H9 (cell line): Measurements from ENCODE around the gene MEIS3. TPM values are rescaled to one million over a fixed set of nuclear protein-coding genes. Genes with fewer than 3 reads are reported as not detected.
"Not testable (repeated sequence)": the region's sequence is repeated elsewhere in the genome, so short reads cannot be mapped to it uniquely, and the experiment has no call there.

Experiments used
- DNase-seq: peaks from one replicate; pipeline ENCODE4 v3.0.0-alpha.2; 2017
- H2AFZ ChIP-seq: one replicate; pipeline ENCODE4 v1.6.1; 2013; ENCODE audit warnings: mild to moderate bottlenecking, low read length, control low read depth, moderate library complexity
- H2AK5ac ChIP-seq: 2 replicates; pipeline ENCODE4 v1.6.1; 2013; ENCODE audit warnings: low read length, control low read depth, mixed read lengths; ENCODE audit not compliant: insufficient read length
- H2BK120ac ChIP-seq: one replicate; pipeline ENCODE4 v1.6.1; 2013; ENCODE audit warnings: low read depth, mild to moderate bottlenecking, low read length, control low read depth, inconsistent platforms; ENCODE audit not compliant: poor library complexity, severe bottlenecking
- H2BK12ac ChIP-seq: 2 replicates; pipeline ENCODE4 v1.6.1; 2013; ENCODE audit warnings: low read length, control low read depth, mixed read lengths, low read depth; ENCODE audit not compliant: insufficient read length
- H2BK15ac ChIP-seq: 2 replicates; pipeline ENCODE4 v1.6.1; 2013; ENCODE audit warnings: low read depth, low read length, control low read depth
- H2BK20ac ChIP-seq: one replicate; pipeline ENCODE4 v1.6.1; 2013; ENCODE audit warnings: low read depth, mild to moderate bottlenecking, low read length, control low read depth, inconsistent platforms; ENCODE audit not compliant: poor library complexity, severe bottlenecking
- H2BK5ac ChIP-seq: 2 replicates; pipeline ENCODE4 v1.6.1; 2013; ENCODE audit warnings: low read length, control low read depth, mixed read lengths; ENCODE audit not compliant: insufficient read length
- H3K14ac ChIP-seq: 2 replicates; pipeline ENCODE4 v1.6.1; 2013; ENCODE audit warnings: low read length, control low read depth; ENCODE audit not compliant: insufficient read depth
- H3K18ac ChIP-seq: 2 replicates; pipeline ENCODE4 v1.6.1; 2013; ENCODE audit warnings: low read depth, mild to moderate bottlenecking, mixed read lengths, low read length, control low read depth; ENCODE audit not compliant: insufficient read length
- H3K23ac ChIP-seq: 2 replicates; pipeline ENCODE4 v1.6.1; 2013; ENCODE audit warnings: low read length, control low read depth, mixed read lengths, low read depth; ENCODE audit not compliant: insufficient read length
- H3K23me2 ChIP-seq: 2 replicates; pipeline ENCODE4 v1.6.1; 2013; ENCODE audit warnings: low read depth, mild to moderate bottlenecking, mixed read lengths, low read length, control low read depth; ENCODE audit not compliant: insufficient read length, poor library complexity, severe bottlenecking
- H3K27ac ChIP-seq: 2 replicates; pipeline ENCODE4 v1.5.1; 2013; ENCODE audit warnings: low read length, control low read depth, mixed read lengths, low read depth; ENCODE audit not compliant: insufficient read length
- H3K27me3 ChIP-seq: 2 replicates; pipeline ENCODE4 v1.6.1; 2013; ENCODE audit warnings: low read length, control low read depth, inconsistent platforms; ENCODE audit not compliant: insufficient read depth
- H3K4ac ChIP-seq: 2 replicates; pipeline ENCODE4 v1.6.1; 2013; ENCODE audit warnings: low read depth, mild to moderate bottlenecking, control low read depth, inconsistent platforms, low read length, moderate library complexity
- H3K4me1 ChIP-seq: 2 replicates; pipeline ENCODE4 v1.6.1; 2013; ENCODE audit warnings: low read length, control low read depth, inconsistent platforms; ENCODE audit not compliant: insufficient read depth
- H3K4me2 ChIP-seq: 2 replicates; pipeline ENCODE4 v1.6.1; 2013; ENCODE audit warnings: low read length, control low read depth, mixed read lengths; ENCODE audit not compliant: insufficient read length, insufficient read depth
- H3K56ac ChIP-seq: 2 replicates; pipeline ENCODE4 v1.6.1; 2013; ENCODE audit warnings: low read depth, mild to moderate bottlenecking, mixed read lengths, low read length, control low read depth; ENCODE audit not compliant: insufficient read length
- H3K79me1 ChIP-seq: 2 replicates; pipeline ENCODE4 v1.6.1; 2013; ENCODE audit warnings: low read depth, mild to moderate bottlenecking, moderate library complexity, low read length, control low read depth, inconsistent platforms; ENCODE audit not compliant: insufficient read depth, poor library complexity, severe bottlenecking
- H3K79me2 ChIP-seq: 2 replicates; pipeline ENCODE4 v1.6.1; 2013; ENCODE audit warnings: low read length, control low read depth, inconsistent platforms; ENCODE audit not compliant: insufficient read depth
- H3K9ac ChIP-seq: 2 replicates; pipeline ENCODE4 v1.6.1; 2013; ENCODE audit warnings: low read length, control low read depth, mixed read lengths; ENCODE audit not compliant: insufficient read length; ENCODE audit errors: extremely low read depth
- H3K9me3 ChIP-seq: one replicate; pipeline ENCODE4 v1.6.1; 2013; ENCODE audit warnings: low read depth, low read length, inconsistent platforms; ENCODE audit not compliant: control insufficient read depth
- H3T11ph ChIP-seq: one replicate; pipeline ENCODE4 v1.6.1; 2013; ENCODE audit warnings: mild to moderate bottlenecking, low read length, control low read depth, inconsistent platforms
- H4K20me1 ChIP-seq: one replicate; pipeline ENCODE4 v1.6.1; 2013; ENCODE audit not compliant: control insufficient read depth, insufficient read length, insufficient read depth
- H4K5ac ChIP-seq: 2 replicates; pipeline ENCODE4 v1.6.1; 2013; ENCODE audit warnings: low read depth, mild to moderate bottlenecking, mixed read lengths, low read length, control low read depth; ENCODE audit not compliant: insufficient read length
- H4K8ac ChIP-seq: replicated peaks from 2 replicates; pipeline ENCODE4 v1.6.1; 2013; ENCODE audit warnings: low read length, control low read depth, mixed read lengths, low read depth; ENCODE audit not compliant: insufficient read length
- H4K91ac ChIP-seq: 2 replicates; pipeline ENCODE4 v1.6.1; 2013; ENCODE audit warnings: low read depth, mild to moderate bottlenecking, moderate library complexity, mixed read lengths, low read length, control low read depth; ENCODE audit not compliant: insufficient read length
- H3K27ac Mint-ChIP-seq, 3 experiments: 2 replicates in 2 of 3; 3 replicates in 1 of 3; pipeline ENCODE4 v1.8.0; 2020 to 2021; ENCODE audit warnings: mixed read lengths in 3 of 3, mild to moderate bottlenecking in 1 of 3, moderate library complexity in 1 of 3
- H3K27me3 Mint-ChIP-seq: 2 replicates; pipeline ENCODE4 v1.8.0; 2021; ENCODE audit warnings: low read depth, mild to moderate bottlenecking, moderate library complexity, mixed read lengths
- H3K36me3 Mint-ChIP-seq, 3 experiments: 2 replicates in 2 of 3; 3 replicates in 1 of 3; pipeline ENCODE4 v1.8.0; 2020 to 2021; ENCODE audit warnings: low read depth in 3 of 3, mixed read lengths in 3 of 3; ENCODE audit not compliant: insufficient read depth in 1 of 3
- H3K4me1 Mint-ChIP-seq, 2 experiments: 2 replicates each; pipeline ENCODE4 v1.8.0; 2020; ENCODE audit warnings: mixed read lengths in 2 of 2
- H3K4me3 Mint-ChIP-seq, 2 experiments: 2 replicates in 1 of 2; 3 replicates in 1 of 2; pipeline ENCODE4 v1.8.0; 2020 to 2021; ENCODE audit warnings: mild to moderate bottlenecking in 2 of 2, mixed read lengths in 2 of 2, moderate library complexity in 1 of 2
- H3K9me3 Mint-ChIP-seq, 2 experiments: 2 replicates in 1 of 2; 3 replicates in 1 of 2; pipeline ENCODE4 v1.8.0; 2020; ENCODE audit warnings: mild to moderate bottlenecking in 2 of 2, mixed read lengths in 2 of 2, moderate library complexity in 1 of 2
- WGBS: extraction: QIAGEN DNeasy Blood & Tissue Kit; methylation state at CpG from one replicate; pipeline ENCODE4 v1.1.7; 2013; ENCODE audit warnings: missing lambda C conversion rate, low lambda C conversion rate, mixed read lengths; ENCODE audit not compliant: insufficient read length; ENCODE audit errors: extremely low coverage; 5-methylcytosine and 5-hydroxymethylcytosine counted together
- total RNA-seq: library from RNA; stranded (reverse); gene quantifications from 2 replicates; pipeline ENCODE4 v1.2.1, GENCODE V29; 2021

MEIS3 gene
- total RNA-seq, 1 experiment from 2014 or later: 44.0 TPM

DNA sequence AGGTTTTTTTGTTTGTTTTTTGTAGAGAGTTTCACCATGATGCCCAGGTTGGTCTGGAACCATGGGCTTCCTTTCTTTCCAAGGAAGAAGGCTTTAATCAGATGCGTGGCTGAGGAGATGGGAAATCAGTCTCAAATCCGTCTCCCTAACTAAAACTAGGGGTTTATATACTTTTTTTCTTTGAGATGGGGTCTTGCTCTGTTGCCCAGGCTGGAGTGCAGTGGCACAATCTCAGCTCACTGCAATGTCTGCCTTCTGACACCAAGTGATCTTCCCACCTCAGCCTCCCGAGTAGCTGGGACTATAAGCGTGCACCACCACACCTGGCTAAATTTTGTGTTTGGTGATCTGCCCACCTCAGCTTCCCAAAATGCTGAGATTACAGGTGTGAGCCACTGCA, 34.8 kb downstream of the MEIS3 start:
- H4K20me1 ChIP-seq, H3K27ac Mint-ChIP-seq, H4K5ac ChIP-seq, H3T11ph ChIP-seq, H3K79me1 ChIP-seq, H3K79me2 ChIP-seq, H3K27me3 ChIP-seq, H4K8ac ChIP-seq, H2BK12ac ChIP-seq, H4K91ac ChIP-seq, H2BK15ac ChIP-seq, H3K9me3 Mint-ChIP-seq, H3K4ac ChIP-seq, H2BK120ac ChIP-seq, H2AK5ac ChIP-seq, H3K14ac ChIP-seq, H3K9ac ChIP-seq, H3K23ac ChIP-seq, H3K27ac ChIP-seq, H2AFZ ChIP-seq, H3K4me3 Mint-ChIP-seq, DNase-seq, H2BK20ac ChIP-seq, H3K23me2 ChIP-seq, H2BK5ac ChIP-seq, H3K27me3 Mint-ChIP-seq, H3K9me3 ChIP-seq, H3K4me1 ChIP-seq, H3K18ac ChIP-seq, H3K56ac ChIP-seq, H3K4me2 ChIP-seq: not testable (repeated sequence)
- H3K4me1 Mint-ChIP-seq: peaks cover 9 to 12% of the 10 kb centered on the region in 2 experiments
- no CpG with 5 or more reads among the region's 4 CpGs for WGBS
- H3K36me3 Mint-ChIP-seq: peaks cover 17 to 33% (median 28%) of the 10 kb centered on the region in 3 experiments; a peak in 6 of 7 replicates

DNA sequence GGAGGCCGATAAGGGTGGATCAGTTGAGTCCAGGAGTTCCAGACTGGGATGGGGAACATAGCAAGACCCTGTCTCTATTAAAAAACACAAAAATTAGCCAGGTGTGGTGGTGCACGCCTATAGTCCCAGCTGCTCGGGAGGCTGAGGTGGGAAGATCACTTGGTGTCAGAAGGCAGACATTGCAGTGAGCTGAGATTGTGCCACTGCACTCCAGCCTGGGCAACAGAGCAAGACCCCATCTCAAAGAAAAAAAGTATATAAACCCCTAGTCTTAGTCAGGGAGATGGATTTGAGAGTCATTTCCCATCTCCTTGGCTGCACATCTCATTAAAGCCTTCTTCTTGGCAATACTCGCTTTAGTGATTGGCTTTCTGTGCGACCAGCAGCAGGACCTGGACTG, 35.4 kb downstream of the MEIS3 start:
- not testable (repeated sequence) for H4K5ac ChIP-seq, H3K27ac ChIP-seq, H3K56ac ChIP-seq, H3K23ac ChIP-seq, H4K20me1 ChIP-seq, H3K4me1 ChIP-seq, H2AFZ ChIP-seq, H3K79me2 ChIP-seq, H3K79me1 ChIP-seq, H2BK5ac ChIP-seq, H3K14ac ChIP-seq, H3K9ac ChIP-seq, H3K23me2 ChIP-seq, H3K27ac Mint-ChIP-seq, H3K4me2 ChIP-seq, H3K9me3 ChIP-seq, H2AK5ac ChIP-seq, H2BK20ac ChIP-seq, H3K27me3 ChIP-seq, H3K4ac ChIP-seq, H2BK120ac ChIP-seq, H2BK15ac ChIP-seq, H3K18ac ChIP-seq, H4K8ac ChIP-seq, H3K4me3 Mint-ChIP-seq, H3K27me3 Mint-ChIP-seq, H2BK12ac ChIP-seq, DNase-seq, H3T11ph ChIP-seq, H3K9me3 Mint-ChIP-seq, H4K91ac ChIP-seq
- no CpG with 5 or more reads among the region's 5 CpGs for WGBS
- peaks cover 9 to 12% of the 10 kb centered on the region in 2 experiments for H3K4me1 Mint-ChIP-seq
- H3K36me3 Mint-ChIP-seq: peaks cover 17 to 39% (median 28%) of the 10 kb centered on the region in 3 experiments; a peak in 6 of 7 replicates
